GM21381 (cell line): ENCODE results near the gene FHIT.

ENCODE experiments used
- ATAC-seq: cut with Tn5 transposase; IDR thresholded peaks from one replicate; pipeline ENCODE4 v1.9.1; 2021; ENCODE audit warnings: mild to moderate bottlenecking, moderate library complexity; ENCODE audit not compliant: unreplicated experiment

Gene FHIT

GRCh38 chr3:59731943-59732342 is 1519.3 kb downstream of the FHIT start:
- peak; percentile 77 for ATAC-seq

DNA sequence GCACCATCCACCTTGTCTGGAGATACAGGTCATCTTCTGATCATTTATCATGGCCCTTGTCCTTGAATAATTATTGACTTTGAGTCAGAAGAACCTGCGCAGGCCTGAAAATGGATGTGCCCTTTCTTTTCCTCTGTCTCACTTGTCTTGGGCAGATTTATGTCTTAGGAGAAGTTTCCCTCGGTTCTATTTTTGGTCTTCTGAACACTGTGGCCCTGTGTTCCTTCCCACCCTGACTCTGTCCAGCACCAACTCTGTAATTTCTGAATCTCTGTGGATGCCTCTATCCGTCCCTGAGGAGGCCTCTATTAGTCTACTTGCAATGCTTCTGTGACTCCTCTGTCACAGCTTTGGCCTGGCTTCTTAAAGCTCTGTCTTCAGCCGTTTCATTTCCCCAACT is 1520.7 kb downstream of the FHIT start:
- ATAC-seq = no peak

DNA sequence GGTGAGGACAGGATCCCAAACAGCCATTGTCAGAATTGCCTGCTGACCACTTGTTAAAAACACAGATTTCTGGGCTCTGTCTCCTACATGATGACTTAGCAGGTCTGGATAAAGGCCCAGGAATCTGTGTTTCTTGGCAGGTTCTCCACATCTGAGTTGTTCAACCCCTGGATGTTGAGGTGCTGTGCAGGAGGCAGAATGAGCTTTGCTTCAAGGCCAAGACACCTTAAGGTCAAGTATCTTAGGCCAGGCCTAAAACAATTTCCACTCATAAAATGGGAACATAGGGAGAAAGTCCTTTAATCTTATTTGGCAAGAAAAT is 1522.7 kb downstream of the FHIT start:
- no peak for ATAC-seq

DNA sequence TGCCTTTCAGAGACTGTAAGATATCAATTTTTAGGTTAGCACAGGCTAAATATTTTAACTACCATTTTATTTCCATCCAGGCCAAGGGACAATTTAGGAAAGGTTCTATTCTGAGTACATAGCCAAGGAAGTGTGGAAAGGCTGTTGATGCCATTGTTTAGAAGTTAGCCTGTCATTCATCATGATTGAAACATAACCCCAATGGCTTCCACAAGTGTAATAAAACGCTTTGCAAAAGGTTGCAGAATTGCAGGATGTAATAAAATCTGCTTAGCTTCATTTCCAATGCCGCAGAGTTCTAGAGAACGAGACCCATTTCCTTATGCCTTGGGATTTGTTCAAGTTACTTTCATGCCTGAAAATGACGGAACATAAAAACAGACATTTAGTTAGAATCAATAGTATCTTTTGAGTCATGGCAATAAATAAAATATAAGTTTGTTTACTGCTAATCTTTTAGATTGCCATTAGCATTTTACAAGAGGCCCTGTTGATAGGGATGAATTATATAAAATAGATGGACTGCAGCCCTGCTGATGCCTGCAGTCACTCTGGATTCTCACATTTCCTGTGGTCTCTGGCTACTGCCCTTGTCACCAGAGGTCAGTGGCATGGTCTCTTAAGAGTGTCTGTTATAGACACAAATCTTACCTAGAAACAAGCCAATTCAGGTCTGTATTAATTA is 1523.2 kb downstream of the FHIT start:
- no peak for ATAC-seq

DNA sequence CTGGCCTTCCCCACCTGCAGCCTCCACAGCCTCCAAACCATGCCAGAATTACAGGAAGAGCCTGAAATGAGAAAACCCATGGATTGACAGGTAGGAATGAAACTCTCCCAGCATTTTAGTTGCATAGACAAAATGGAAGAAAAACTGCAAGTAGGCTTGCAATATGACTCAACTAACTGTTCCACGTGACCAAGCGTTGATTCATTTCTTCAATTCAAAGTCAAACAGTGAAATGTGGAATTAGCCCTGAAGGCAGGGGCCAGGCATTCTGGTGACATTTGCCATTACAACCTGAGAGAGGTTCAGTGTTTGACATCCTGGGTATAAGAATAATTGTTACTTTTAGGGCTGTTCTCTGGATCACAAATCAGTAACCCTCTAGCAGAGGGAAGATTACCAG is 1525.0 kb downstream of the FHIT start:
- ATAC-seq = no peak

DNA sequence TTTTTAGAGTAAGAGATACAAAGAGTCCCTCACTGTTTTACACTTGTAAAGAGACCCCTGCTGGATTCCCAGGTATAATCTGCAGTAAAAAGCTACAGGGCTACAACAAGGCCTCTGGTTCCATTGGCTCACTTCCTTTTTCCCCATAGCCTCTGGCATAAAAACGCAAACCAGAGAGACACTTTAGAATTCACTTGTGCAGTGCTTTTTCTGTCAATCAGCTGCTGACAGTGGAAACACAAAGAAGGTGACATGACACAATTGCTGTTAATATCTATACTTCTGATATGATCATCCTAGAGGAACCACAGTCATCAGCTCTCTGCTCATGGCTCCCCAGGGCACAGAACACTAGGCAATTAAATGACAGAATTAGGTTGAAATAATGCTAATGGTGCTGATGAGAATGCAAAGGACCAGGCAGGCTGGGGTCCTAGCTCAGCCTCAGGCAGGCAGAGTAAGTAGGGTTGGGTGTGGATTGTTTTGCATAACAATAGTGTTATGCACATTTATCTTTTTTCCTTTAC is 1533.5 kb downstream of the FHIT start:
- ATAC-seq = no peak

GRCh38 chr3:59714066-59714465 is 1537.2 kb downstream of the FHIT start:
- no peak for ATAC-seq

GRCh38 chr3:59710554-59710953 is 1540.7 kb downstream of the FHIT start:
- no peak for ATAC-seq

- no peak for ATAC-seq
Observed at GRCh38 chr3:59709702-59710553, 1541.3 kb downstream of the FHIT start.

- ATAC-seq = no peak
Observed at GRCh38 chr3:59708202-59708601, 1543.0 kb downstream of the FHIT start.

DNA sequence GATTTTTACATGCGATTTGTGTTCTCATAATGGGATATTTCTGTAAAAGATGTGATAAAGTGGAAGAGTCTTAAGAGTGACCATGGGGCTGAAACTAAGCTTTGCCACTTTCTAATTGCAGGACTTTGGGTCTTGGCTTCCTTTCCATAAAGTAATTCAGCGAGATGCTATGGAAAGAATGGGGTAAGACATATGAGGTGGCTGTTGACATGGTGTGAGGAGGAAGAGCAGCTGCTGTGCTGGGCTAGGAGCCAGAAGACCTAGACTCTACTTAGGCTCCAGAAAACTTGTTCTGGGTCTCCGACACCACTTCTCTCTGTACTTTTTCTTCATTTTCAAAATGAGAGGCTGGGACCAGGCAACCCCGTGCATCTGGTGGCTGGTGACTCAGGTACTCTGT is 1547.0 kb downstream of the FHIT start:
- ATAC-seq = no peak

DNA sequence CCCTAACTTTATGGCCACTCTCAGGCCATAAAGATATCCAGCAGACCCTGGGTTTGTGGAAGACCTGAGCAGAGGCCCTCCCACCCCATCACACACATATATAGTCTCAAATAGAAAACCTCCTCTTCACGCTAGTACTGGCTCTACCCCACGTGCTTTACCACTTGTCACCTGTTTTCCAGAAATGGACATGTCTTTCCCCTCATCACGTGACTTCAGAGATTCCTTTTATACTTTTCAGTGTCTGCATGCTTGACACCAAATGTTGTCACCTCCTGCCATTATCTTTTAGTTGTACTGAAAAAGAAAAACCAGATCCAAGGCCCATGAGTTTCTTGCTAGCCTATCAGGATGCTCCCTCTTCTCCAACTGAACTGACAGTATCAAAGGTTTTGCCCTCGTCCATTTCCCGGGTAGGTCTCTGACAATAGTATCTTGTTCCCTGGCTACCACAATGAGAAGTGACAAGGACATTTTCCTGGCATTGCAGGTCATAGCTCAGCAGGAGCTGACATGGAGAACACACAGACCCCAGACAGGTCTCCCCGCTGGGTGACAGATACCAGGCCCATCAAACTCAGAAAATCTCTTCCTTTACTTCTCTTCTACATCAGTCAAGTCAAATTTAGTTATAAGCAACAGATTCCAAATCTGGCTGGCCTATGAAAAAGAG is 1551.5 kb downstream of the FHIT start:
- ATAC-seq = no peak
